ENCODE data around the gene ATP8B3. TPM values are rescaled to one million over a fixed set of nuclear protein-coding genes. Genes with fewer than 3 reads are reported as not detected.

The ATP8B3 gene
- total and polyA plus RNA-seq, 2 experiments from 2014 or later = 2.1 to 6.0 TPM

- H3K27ac Mint-ChIP-seq = no peak overlapping the region
- no peak overlapping the region for H3K27ac ChIP-seq (ENCODE audit: low read depth)
These were observed 6.6 kb upstream of the ATP8B3 start for GRCh38 chr19:1818549-1819195.

GRCh38 chr19:1817553-1818179 is 5.6 kb upstream of the ATP8B3 start:
- H3K4me1 ChIP-seq (ENCODE audit: insufficient read depth) = no peaks in the 10 kb centered on the region
- H3K9me3 Mint-ChIP-seq = no peaks in the 10 kb centered on the region
- no peak overlapping the region for H3K4me3 ChIP-seq
- H3K4me3 Mint-ChIP-seq = no peak overlapping the region
- no peak overlapping the region for H3K4me2 ChIP-seq
- no peak overlapping the region for H3K27ac ChIP-seq (ENCODE audit: low read depth)
- DNase-seq (ENCODE audit: low spot score) (no peak), ATAC-seq (no peak)
- no peaks in the 10 kb centered on the region for H3K27me3 ChIP-seq (ENCODE audit: insufficient read depth)
- H4K20me1 ChIP-seq (replicated peaks; ENCODE audit: insufficient read depth) = no peaks in the 10 kb centered on the region
- H2AFZ ChIP-seq = no peak overlapping the region
- no peaks in the 10 kb centered on the region for H3K9me2 ChIP-seq (ENCODE audit: insufficient read depth)
- no peaks in the 10 kb centered on the region for H3K79me2 ChIP-seq (replicated peaks; ENCODE audit: insufficient read depth)
- peaks cover 6% of the 10 kb centered on the region for H3K4me1 Mint-ChIP-seq
- H3F3A ChIP-seq (replicated peaks; ENCODE audit: low read depth) = 0 out of 2 replicates have a peak, but pooled peaks cover 5% of the 10 kb centered on the region
- H3K36me3 ChIP-seq (ENCODE audit: insufficient read depth) = no peaks in the 10 kb centered on the region; the same call in 1 of the 2 replicates
- H3K27ac Mint-ChIP-seq = no peak overlapping the region
- H3K36me3 Mint-ChIP-seq (ENCODE audit: low read depth) = peaks cover 25% of the 10 kb centered on the region
- H3K27me3 Mint-ChIP-seq (ENCODE audit: insufficient read depth, low read depth, poor library complexity) = peaks cover 10% of the 10 kb centered on the region
- no peak for TF ChIP-seq EZH2phosphoT487 (IDR thresholded peaks at IDR 0.05; ENCODE audit: unreplicated experiment)
- TF ChIP-seq EZH2 (IDR thresholded peaks at IDR 0.05; ENCODE audit: low read depth, unreplicated experiment) = no peak
- TF ChIP-seq JUNB (IDR thresholded peaks at IDR 0.05; ENCODE audit: unreplicated experiment) = no peak
- TF ChIP-seq NANOG (IDR thresholded peaks at IDR 0.05; ENCODE audit: borderline replicate concordance) = no peak
- no peak for TF ChIP-seq ZNF331 (CRISPR knock-in tag; IDR thresholded peaks at IDR 0.05; ENCODE audit: low read depth)
- no peak for TF ChIP-seq ZNF462 (CRISPR knock-in tag; IDR thresholded peaks at IDR 0.05)
- TF ChIP-seq ZNF114 (CRISPR knock-in tag; IDR thresholded peaks at IDR 0.05) = no peak
- no peak for TF ChIP-seq CTCF (conservative IDR thresholded peaks at IDR 0.05; ENCODE audit: low read depth in 2 of 2)
- TF ChIP-seq POLR2AphosphoS5 (IDR thresholded peaks at IDR 0.05; ENCODE audit: low read depth) = no peak
- TF ChIP-seq STAT1 (IDR thresholded peaks at IDR 0.05; ENCODE audit: unreplicated experiment) = no peak
- no peak for TF ChIP-seq CREB1 (CRISPR knock-in tag; IDR thresholded peaks at IDR 0.05; ENCODE audit: low read depth)
- TF ChIP-seq ETS1 (IDR thresholded peaks at IDR 0.05) = no peak

More at GRCh38 chr19:1818549-1819195, 6.6 kb upstream of the ATP8B3 start:
- Mint-ChIP-seq H3K4me3 (no peak overlapping the region), H3K27me3 (ENCODE audit: insufficient read depth, low read depth, poor library complexity) (peaks cover 9% of the 10 kb centered on the region), H3K4me1 (peaks cover 3% of the 10 kb centered on the region; the same call in 1 of the 3 replicates), H3K36me3 (ENCODE audit: low read depth) (peaks cover 28% of the 10 kb centered on the region), H3K9me3 (no peaks in the 10 kb centered on the region)
- Histone ChIP-seq H3K9me2 (ENCODE audit: insufficient read depth) (no peaks in the 10 kb centered on the region), H3K27me3 (ENCODE audit: insufficient read depth) (no peaks in the 10 kb centered on the region), H3K4me3 (no peak overlapping the region), H3K4me2 (no peak overlapping the region), H4K20me1 (replicated peaks; ENCODE audit: insufficient read depth) (no peaks in the 10 kb centered on the region), H3F3A (replicated peaks; ENCODE audit: low read depth) (no peaks in the 10 kb centered on the region), H3K36me3 (ENCODE audit: insufficient read depth) (no peaks in the 10 kb centered on the region; the same call in 1 of the 2 replicates), H2AFZ (no peak overlapping the region), H3K79me2 (replicated peaks; ENCODE audit: insufficient read depth) (no peaks in the 10 kb centered on the region), H3K4me1 (ENCODE audit: insufficient read depth) (no peaks in the 10 kb centered on the region)
- DNase-seq (ENCODE audit: low spot score) (no peak), ATAC-seq (no peak)
- no peak for TF ChIP-seq ZNF114 (CRISPR knock-in tag; IDR thresholded peaks at IDR 0.05)
- TF ChIP-seq NANOG (IDR thresholded peaks at IDR 0.05; ENCODE audit: borderline replicate concordance) = no peak

Measured in GM23338 (cell line).